Endothelial cell of umbilical vein (primary cell): ENCODE data around the gene JARID2.
"Not testable (repeated sequence)": the region's sequence is repeated elsewhere in the genome, so short reads cannot be mapped to it uniquely, and the experiment has no call there.

Experiments
- CTCF ChIP-seq, 2 donors: IDR thresholded peaks; 1 replicate in 1 of 2; 2 replicates in 1 of 2; pipeline ENCODE4 v1.5.1; 2011; ENCODE audit warnings: low read length in 2 of 2, mild to moderate bottlenecking in 2 of 2, moderate library complexity in 2 of 2, control low read depth in 1 of 2, inconsistent platforms in 1 of 2, low read depth in 1 of 2; ENCODE audit not compliant: insufficient read depth in 1 of 2; ENCODE audit errors: extremely low read depth in 1 of 2
- EZH2 ChIP-seq: IDR thresholded peaks from 2 replicates; pipeline ENCODE4 v1.6.1; 2012; ENCODE audit warnings: borderline replicate concordance, low read depth, mild to moderate bottlenecking, moderate library complexity, low read length, inconsistent platforms; ENCODE audit not compliant: severe bottlenecking
- JUN ChIP-seq: IDR thresholded peaks from 2 replicates; pipeline ENCODE4 v1.6.1; 2011; ENCODE audit warnings: borderline replicate concordance, low read depth; ENCODE audit not compliant: insufficient read length, insufficient read depth
- MAX ChIP-seq: IDR thresholded peaks from 2 replicates; pipeline ENCODE4 v1.6.1; 2011; ENCODE audit not compliant: insufficient read depth, insufficient read length
- POLR2A ChIP-seq: IDR thresholded peaks from 2 replicates; pipeline ENCODE4 v1.6.1; 2012; ENCODE audit warnings: low read depth, mild to moderate bottlenecking, control low read depth, low read length
- POLR2AphosphoS5 ChIP-seq: IDR thresholded peaks from 2 replicates; pipeline ENCODE4 v1.6.1; 2012; ENCODE audit warnings: low read depth, mild to moderate bottlenecking, control low read depth, low read length, moderate library complexity; ENCODE audit not compliant: insufficient read depth

GRCh38 chr6:15323611-15324010 lies 77.7 kb downstream of the JARID2 start:
- not testable (repeated sequence) for TF ChIP-seq POLR2A; CTCF (IDR thresholded peaks at IDR 0.05; ENCODE audit: extremely low read depth in 1 of 2, insufficient read depth in 1 of 2, low read depth in 1 of 2, low read length in 2 of 2); EZH2; JUN; POLR2AphosphoS5; MAX
